Central memory CD8-positive, alpha-beta T cell (primary cell): Measurements from ENCODE around the gene CPTP.
"Not testable (repeated sequence)": the region's sequence is repeated elsewhere in the genome, so short reads cannot be mapped to it uniquely, and the experiment has no call there.

ENCODE experiments used
- ATAC-seq: fragments of 150-1000 bp; cut with Tn5 transposase; replicated peaks from 2 replicates; pipeline ENCODE4 v1.10.0; 2022; ENCODE audit warnings: mild to moderate bottlenecking, moderate FRiP score, moderate number of reproducible peaks; ENCODE audit not compliant: poor library complexity, severe bottlenecking; ENCODE audit errors: extremely low read depth
- DNase-seq, 2 donors: peaks; one replicate each; pipeline ENCODE4 v3.0.0; 2021; ENCODE audit warnings: low spot score in 2 of 2
- H3K27ac Mint-ChIP-seq: one replicate; pipeline ENCODE4 v1.8.0; 2022; ENCODE audit warnings: low read depth, mild to moderate bottlenecking, moderate library complexity, mixed read lengths
- H3K27me3 Mint-ChIP-seq: one replicate; pipeline ENCODE4 v1.8.0; 2022; ENCODE audit warnings: mixed read lengths
- H3K36me3 Mint-ChIP-seq: one replicate; pipeline ENCODE4 v1.8.0; 2022; ENCODE audit warnings: mild to moderate bottlenecking, moderate library complexity, mixed read lengths; ENCODE audit not compliant: insufficient read depth
- H3K4me1 Mint-ChIP-seq: one replicate; pipeline ENCODE4 v1.8.0; 2022; ENCODE audit warnings: mixed read lengths
- H3K4me3 Mint-ChIP-seq: one replicate; pipeline ENCODE4 v1.8.0; 2022; ENCODE audit warnings: mild to moderate bottlenecking, moderate library complexity, mixed read lengths
- H3K9me3 Mint-ChIP-seq: one replicate; pipeline ENCODE4 v1.8.0; 2022; ENCODE audit warnings: mixed read lengths

Gene CPTP

GRCh38 chr1:1312450-1313314, 11.9 kb upstream of the CPTP start:
- Mint-ChIP-seq H3K4me1 (no peaks in the 10 kb centered on the region), H3K9me3 (no peaks in the 10 kb centered on the region), H3K27ac (peak overlapping the region; percentile 59), H3K4me3 (no peak overlapping the region), H3K27me3 (no peaks in the 10 kb centered on the region), H3K36me3 (peaks cover 36% of the 10 kb centered on the region)
- DNase-seq = no peak
- ATAC-seq = no peak

- Mint-ChIP-seq H3K36me3 (peaks cover 37% of the 10 kb centered on the region), H3K27ac (no peak overlapping the region), H3K4me1 (no peaks in the 10 kb centered on the region), H3K27me3 (no peaks in the 10 kb centered on the region), H3K9me3 (no peaks in the 10 kb centered on the region), H3K4me3 (no peak overlapping the region)
- DNase-seq = no peak
- ATAC-seq = no peak
Measured at GRCh38 chr1:1313500-1314236, 10.9 kb upstream of the CPTP start.

GRCh38 chr1:1314237-1314586, 10.4 kb upstream of the CPTP start:
- H3K4me1 Mint-ChIP-seq = no peaks in the 10 kb centered on the region
- no peaks in the 10 kb centered on the region for H3K27me3 Mint-ChIP-seq
- no peak for DNase-seq
- no peak overlapping the region for H3K4me3 Mint-ChIP-seq
- H3K27ac Mint-ChIP-seq = no peak overlapping the region
- ATAC-seq = no peak
- H3K36me3 Mint-ChIP-seq = peaks cover 39% of the 10 kb centered on the region
- no peaks in the 10 kb centered on the region for H3K9me3 Mint-ChIP-seq

GRCh38 chr1:1314678-1315335, 9.8 kb upstream of the CPTP start:
- no peak for ATAC-seq
- peaks cover 43% of the 10 kb centered on the region for H3K36me3 Mint-ChIP-seq
- no peaks in the 10 kb centered on the region for H3K27me3 Mint-ChIP-seq
- no peak for DNase-seq
- no peaks in the 10 kb centered on the region for H3K4me1 Mint-ChIP-seq
- H3K27ac Mint-ChIP-seq = peak overlapping the region; percentile 44
- no peaks in the 10 kb centered on the region for H3K9me3 Mint-ChIP-seq
- H3K4me3 Mint-ChIP-seq = peak overlapping the region; percentile 67

GRCh38 chr1:1315435-1315954, 9.1 kb upstream of the CPTP start:
- peaks cover 43% of the 10 kb centered on the region for H3K36me3 Mint-ChIP-seq
- H3K4me3 Mint-ChIP-seq = no peak overlapping the region
- DNase-seq = no peak

GRCh38 chr1:1316199-1316598, 8.4 kb upstream of the CPTP start:
- not testable (repeated sequence) for H3K27ac Mint-ChIP-seq, ATAC-seq, H3K4me3 Mint-ChIP-seq, H3K27me3 Mint-ChIP-seq, H3K9me3 Mint-ChIP-seq, DNase-seq, H3K4me1 Mint-ChIP-seq
- H3K36me3 Mint-ChIP-seq = peaks cover 39% of the 10 kb centered on the region

More at GRCh38 chr1:1315435-1315954, 9.1 kb upstream of the CPTP start:
- Mint-ChIP-seq H3K4me1 (peaks cover 5% of the 10 kb centered on the region), H3K9me3 (no peaks in the 10 kb centered on the region), H3K27me3 (no peaks in the 10 kb centered on the region), H3K27ac (no peak overlapping the region)
- no peak for ATAC-seq

GRCh38 chr1:1317420-1317819, 7.2 kb upstream of the CPTP start:
- Mint-ChIP-seq H3K4me1 (peaks cover 11% of the 10 kb centered on the region), H3K4me3 (no peak overlapping the region), H3K36me3 (peaks cover 33% of the 10 kb centered on the region), H3K9me3 (no peaks in the 10 kb centered on the region), H3K27me3 (no peaks in the 10 kb centered on the region), H3K27ac (no peak overlapping the region)
- ATAC-seq = no peak
- no peak for DNase-seq

- ATAC-seq = no peak
- no peak for DNase-seq
- H3K27ac Mint-ChIP-seq = no peak overlapping the region
Measured at GRCh38 chr1:1318131-1318652, 6.4 kb upstream of the CPTP start.

GRCh38 chr1:1318777-1319645, 5.6 kb upstream of the CPTP start:
- DNase-seq (no peak), ATAC-seq (no peak)
- no peaks in the 10 kb centered on the region for H3K9me3 Mint-ChIP-seq
- no peaks in the 10 kb centered on the region for H3K27me3 Mint-ChIP-seq
- H3K4me3 Mint-ChIP-seq = no peak overlapping the region
- no peak overlapping the region for H3K27ac Mint-ChIP-seq
- H3K4me1 Mint-ChIP-seq = peaks cover 25% of the 10 kb centered on the region
- H3K36me3 Mint-ChIP-seq = peaks cover 28% of the 10 kb centered on the region

More at GRCh38 chr1:1318131-1318652, 6.4 kb upstream of the CPTP start:
- no peak overlapping the region for H3K4me3 Mint-ChIP-seq
- peaks cover 18% of the 10 kb centered on the region for H3K4me1 Mint-ChIP-seq
- peaks cover 31% of the 10 kb centered on the region for H3K36me3 Mint-ChIP-seq
- no peaks in the 10 kb centered on the region for H3K27me3 Mint-ChIP-seq
- no peaks in the 10 kb centered on the region for H3K9me3 Mint-ChIP-seq

GRCh38 chr1:1319646-1319941, 5.0 kb upstream of the CPTP start:
- Mint-ChIP-seq H3K27ac (no peak overlapping the region), H3K9me3 (no peaks in the 10 kb centered on the region), H3K27me3 (no peaks in the 10 kb centered on the region), H3K36me3 (peaks cover 28% of the 10 kb centered on the region), H3K4me1 (peaks cover 29% of the 10 kb centered on the region), H3K4me3 (no peak overlapping the region)
- no peak for ATAC-seq
- DNase-seq = no peak

- H3K27me3 Mint-ChIP-seq = no peaks in the 10 kb centered on the region
- no peak for DNase-seq
- no peak overlapping the region for H3K4me3 Mint-ChIP-seq
- peaks cover 30% of the 10 kb centered on the region for H3K4me1 Mint-ChIP-seq
- no peaks in the 10 kb centered on the region for H3K9me3 Mint-ChIP-seq
- H3K36me3 Mint-ChIP-seq = peaks cover 29% of the 10 kb centered on the region
- no peak for ATAC-seq
- peak overlapping the region; percentile 62 for H3K27ac Mint-ChIP-seq
Measured at GRCh38 chr1:1320666-1321448, 3.7 kb upstream of the CPTP start.
